Tibial nerve (tissue), 3 donors: ENCODE results near the gene CAMKMT.

Experiments used
- POLR2A ChIP-seq, 2 donors: fragments of 450-650 bp; IDR thresholded peaks; one replicate each; pipeline ENCODE4 v1.6.1; 2017; ENCODE audit warnings: antibody characterized with exemption in 2 of 2, mild to moderate bottlenecking in 2 of 2, moderate library complexity in 2 of 2
- TF ChIP-seq, protein P1 (sequence below), 5 experiments: fragments of 200-600 bp in 3 of 5; fragments of 450-650 bp in 2 of 5; sonication (generic) in 3 of 5; IDR thresholded peaks; one replicate each; pipeline ENCODE4 v1.5.1; 2016 to 2019; ENCODE audit warnings: antibody characterized with exemption in 5 of 5, mild to moderate bottlenecking in 3 of 5, moderate library complexity in 2 of 5

DNA sequence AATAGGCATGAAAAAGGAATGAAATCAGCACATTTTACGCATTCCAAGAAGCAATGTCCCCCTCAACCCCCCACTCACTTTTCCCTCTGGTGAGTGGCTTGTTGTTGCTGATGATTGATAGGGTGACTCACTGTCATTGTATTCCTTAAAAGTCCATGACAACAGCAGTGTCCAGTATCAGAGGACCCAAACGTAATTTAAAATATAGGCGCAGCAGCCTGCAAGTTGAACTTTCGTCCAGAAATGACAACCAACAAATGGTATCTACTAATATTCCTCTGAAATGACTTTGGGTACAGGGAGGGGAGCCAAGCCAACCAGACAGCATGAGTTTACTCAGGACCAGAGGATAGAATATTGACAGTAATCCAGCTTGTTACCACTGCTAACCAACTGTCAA, 396.8 kb downstream of the CAMKMT start:
- TF ChIP-seq, protein P1, sequence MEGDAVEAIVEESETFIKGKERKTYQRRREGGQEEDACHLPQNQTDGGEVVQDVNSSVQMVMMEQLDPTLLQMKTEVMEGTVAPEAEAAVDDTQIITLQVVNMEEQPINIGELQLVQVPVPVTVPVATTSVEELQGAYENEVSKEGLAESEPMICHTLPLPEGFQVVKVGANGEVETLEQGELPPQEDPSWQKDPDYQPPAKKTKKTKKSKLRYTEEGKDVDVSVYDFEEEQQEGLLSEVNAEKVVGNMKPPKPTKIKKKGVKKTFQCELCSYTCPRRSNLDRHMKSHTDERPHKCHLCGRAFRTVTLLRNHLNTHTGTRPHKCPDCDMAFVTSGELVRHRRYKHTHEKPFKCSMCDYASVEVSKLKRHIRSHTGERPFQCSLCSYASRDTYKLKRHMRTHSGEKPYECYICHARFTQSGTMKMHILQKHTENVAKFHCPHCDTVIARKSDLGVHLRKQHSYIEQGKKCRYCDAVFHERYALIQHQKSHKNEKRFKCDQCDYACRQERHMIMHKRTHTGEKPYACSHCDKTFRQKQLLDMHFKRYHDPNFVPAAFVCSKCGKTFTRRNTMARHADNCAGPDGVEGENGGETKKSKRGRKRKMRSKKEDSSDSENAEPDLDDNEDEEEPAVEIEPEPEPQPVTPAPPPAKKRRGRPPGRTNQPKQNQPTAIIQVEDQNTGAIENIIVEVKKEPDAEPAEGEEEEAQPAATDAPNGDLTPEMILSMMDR (IDR thresholded peaks at IDR 0.05), result no peak
- TF ChIP-seq POLR2A (IDR thresholded peaks at IDR 0.05), result no peak
